HG02763 (cell line): Measurements from ENCODE around the gene NDUFA11.

Experiments used
- ATAC-seq: cut with Tn5 transposase; IDR thresholded peaks from one replicate; pipeline ENCODE4 v1.9.1; 2021; ENCODE audit warnings: mild to moderate bottlenecking, moderate library complexity; ENCODE audit not compliant: unreplicated experiment

Gene NDUFA11

GRCh38 chr19:5910638-5910907, 7.0 kb upstream of the NDUFA11 start:
- ATAC-seq = no peak

GRCh38 chr19:5908773-5909442, 5.3 kb upstream of the NDUFA11 start:
- ATAC-seq = no peak

GRCh38 chr19:5907241-5907640, 3.7 kb upstream of the NDUFA11 start:
- ATAC-seq = no peak

GRCh38 chr19:5905114-5905778, 1.7 kb upstream of the NDUFA11 start:
- ATAC-seq = no peak

GRCh38 chr19:5904352-5905113, 943 bp upstream of the NDUFA11 start, which contains the start of gene VMAC:
VMAC (plus strand) TSS chr19:5904872; CDS start chr19:5904891, 19 bp downstream.
- peak; percentile 75 for ATAC-seq

GRCh38 chr19:5903056-5903623, 450 bp downstream of the NDUFA11 start:
- no peak for ATAC-seq

GRCh38 chr19:5900976-5901375, 2.6 kb downstream of the NDUFA11 start:
- no peak for ATAC-seq

GRCh38 chr19:5899728-5900526, 3.7 kb downstream of the NDUFA11 start:
- no peak for ATAC-seq

GRCh38 chr19:5897189-5897969, 6.2 kb downstream of the NDUFA11 start:
- no peak for ATAC-seq

GRCh38 chr19:5896365-5897076, 7.1 kb downstream of the NDUFA11 start:
- ATAC-seq = no peak

GRCh38 chr19:5895890-5896289, 7.7 kb downstream of the NDUFA11 start:
- ATAC-seq = no peak

- no peak for ATAC-seq
Observed at GRCh38 chr19:5895409-5895808, 8.2 kb downstream of the NDUFA11 start.

- no peak for ATAC-seq
Observed at GRCh38 chr19:5894704-5895349, 8.8 kb downstream of the NDUFA11 start.

- no peak for ATAC-seq
Observed at GRCh38 chr19:5893907-5894703, 9.5 kb downstream of the NDUFA11 start.

- no peak for ATAC-seq
Observed at GRCh38 chr19:5893296-5893903, 10.2 kb downstream of the NDUFA11 start.

- no peak for ATAC-seq
Observed at GRCh38 chr19:5892772-5893275, 10.8 kb downstream of the NDUFA11 start.

GRCh38 chr19:5891938-5892771, 11.4 kb downstream of the NDUFA11 start:
- no peak for ATAC-seq
